ENCODE measurements around the gene GOLGA8T.
"Not testable (repeated sequence)": the region's sequence is repeated elsewhere in the genome, so short reads cannot be mapped to it uniquely, and the experiment has no call there.

GOLGA8T gene

GRCh38 chr15:30192119-30192745, 57.4 kb downstream of the GOLGA8T start:
- DNase-seq = not testable (repeated sequence)

- DNase-seq = not testable (repeated sequence)
Observed at GRCh38 chr15:30192892-30193291, 58.0 kb downstream of the GOLGA8T start.

All from DMS153 (cell line).